ENCODE data around the gene TMEM126B. TPM values are rescaled to one million over a fixed set of nuclear protein-coding genes. Genes with fewer than 3 reads are reported as not detected.

TMEM126B gene
- total RNA-seq = 48.0 and 85.9 TPM in 2 replicates

DNA sequence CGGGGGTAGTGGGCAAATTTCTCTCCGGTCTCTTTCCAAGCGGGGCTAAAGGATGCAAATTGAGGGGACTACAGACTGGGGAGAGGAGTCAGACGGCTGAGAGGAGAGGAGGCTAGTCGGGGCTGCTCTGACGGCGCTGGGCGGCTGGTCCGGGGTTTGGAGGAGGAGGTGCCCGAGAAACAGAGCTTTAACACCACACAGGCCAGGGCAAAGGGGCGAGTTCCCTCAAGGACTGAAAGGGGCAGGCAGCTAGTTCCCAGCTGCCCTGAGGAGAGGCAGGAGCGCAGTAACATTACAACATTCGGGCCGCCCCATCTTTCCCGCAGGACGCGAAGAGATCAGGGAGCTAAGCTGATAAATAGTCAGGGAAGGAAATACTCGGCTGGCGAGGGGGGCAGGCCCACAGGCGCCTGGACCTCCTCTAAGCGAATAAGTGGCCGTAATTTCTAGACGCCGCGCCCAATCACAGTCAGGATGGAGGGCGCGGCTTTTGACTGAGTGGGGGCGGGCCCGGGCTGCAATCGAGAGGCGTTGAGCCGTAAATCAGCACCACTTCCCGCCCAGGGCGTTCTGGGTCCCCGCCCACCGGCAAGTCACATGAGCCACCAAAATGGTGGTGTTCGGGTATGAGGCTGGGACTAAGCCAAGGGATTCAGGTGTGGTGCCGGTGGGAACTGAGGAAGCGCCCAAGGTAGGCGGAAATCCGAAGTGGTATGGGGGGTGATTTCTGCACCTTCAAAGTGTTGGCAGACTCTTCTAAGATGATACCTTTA is at the start of gene TMEM126B:
TSS of gene TMEM126B (plus strand) at position 596 of the 773 bp plus-strand sequence. CDS start at position 611, 15 bp downstream.

DNA sequence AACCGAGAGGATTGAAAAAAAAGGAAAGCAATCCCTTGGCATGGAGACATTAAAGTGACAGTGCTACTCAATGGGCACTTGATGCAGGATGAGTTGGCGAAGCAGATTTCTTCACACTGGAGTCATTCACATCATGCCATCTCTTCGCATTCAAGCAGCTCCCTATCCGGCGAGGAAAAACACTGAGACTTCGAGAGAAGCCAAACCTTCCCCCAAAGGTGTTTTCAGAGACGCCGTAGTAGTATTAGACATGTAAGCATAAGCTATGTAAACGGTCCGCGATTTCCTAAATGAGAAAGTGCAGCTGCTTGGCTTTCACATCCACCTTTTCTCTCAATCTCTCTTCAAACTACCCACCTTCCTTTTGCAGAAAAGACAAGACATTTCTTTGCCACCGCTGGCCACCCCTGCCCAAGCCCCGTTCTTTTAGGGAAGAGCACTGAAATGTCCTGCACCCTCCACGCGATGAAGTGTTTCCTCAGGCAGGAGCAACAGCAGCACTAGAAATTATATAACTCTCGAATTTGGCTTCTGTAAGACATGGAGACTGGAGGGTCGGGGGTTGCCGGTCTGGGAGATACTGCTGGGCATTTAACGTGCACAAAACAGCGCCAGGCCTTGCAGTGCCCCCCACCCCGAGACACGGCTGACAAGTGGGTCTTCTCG is 928 bp upstream of the TMEM126B start, which contains the start of gene DLG2:
TSS of gene DLG2 (minus strand) at position 13 of the 666 bp plus-strand sequence.

DNA sequence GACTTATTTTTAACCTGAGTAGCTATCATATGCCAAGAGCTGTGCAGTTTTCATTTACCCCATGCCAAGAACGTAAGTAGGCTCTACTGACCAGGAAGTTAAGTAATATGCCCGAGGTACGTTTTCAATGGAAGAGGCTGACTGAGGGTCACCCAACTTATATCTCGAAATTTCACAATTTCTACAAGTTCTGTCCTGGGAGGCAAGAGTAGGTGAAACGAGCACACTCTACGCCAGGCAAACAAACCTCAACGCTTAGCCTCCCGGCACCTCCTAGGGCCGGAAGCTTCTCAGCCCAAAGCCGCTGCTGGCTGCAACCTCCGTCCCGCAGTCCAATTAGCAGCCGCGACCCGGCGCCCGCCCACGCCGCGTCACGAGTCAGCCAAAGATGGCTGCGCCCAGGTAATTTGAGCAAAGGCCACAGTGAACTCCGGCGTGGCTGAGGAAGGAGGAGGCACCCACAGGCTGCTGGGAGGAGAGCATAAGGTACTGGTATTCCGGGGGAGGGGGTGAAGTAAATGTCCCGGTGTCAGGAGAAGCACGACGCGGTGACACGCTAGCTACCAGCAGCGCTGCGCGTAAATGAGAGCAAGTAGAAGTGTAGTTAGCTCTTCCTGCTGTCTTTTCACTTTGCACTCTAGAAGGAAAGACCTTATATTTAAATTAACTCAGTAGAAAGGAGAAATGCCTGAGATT is 19.4 kb downstream of the TMEM126B start, which contains the start of gene TMEM126A:
TSS of gene TMEM126A (plus strand) at position 364 of the 696 bp plus-strand sequence. CDS start 2,289 bp downstream, outside the sequence.

DNA sequence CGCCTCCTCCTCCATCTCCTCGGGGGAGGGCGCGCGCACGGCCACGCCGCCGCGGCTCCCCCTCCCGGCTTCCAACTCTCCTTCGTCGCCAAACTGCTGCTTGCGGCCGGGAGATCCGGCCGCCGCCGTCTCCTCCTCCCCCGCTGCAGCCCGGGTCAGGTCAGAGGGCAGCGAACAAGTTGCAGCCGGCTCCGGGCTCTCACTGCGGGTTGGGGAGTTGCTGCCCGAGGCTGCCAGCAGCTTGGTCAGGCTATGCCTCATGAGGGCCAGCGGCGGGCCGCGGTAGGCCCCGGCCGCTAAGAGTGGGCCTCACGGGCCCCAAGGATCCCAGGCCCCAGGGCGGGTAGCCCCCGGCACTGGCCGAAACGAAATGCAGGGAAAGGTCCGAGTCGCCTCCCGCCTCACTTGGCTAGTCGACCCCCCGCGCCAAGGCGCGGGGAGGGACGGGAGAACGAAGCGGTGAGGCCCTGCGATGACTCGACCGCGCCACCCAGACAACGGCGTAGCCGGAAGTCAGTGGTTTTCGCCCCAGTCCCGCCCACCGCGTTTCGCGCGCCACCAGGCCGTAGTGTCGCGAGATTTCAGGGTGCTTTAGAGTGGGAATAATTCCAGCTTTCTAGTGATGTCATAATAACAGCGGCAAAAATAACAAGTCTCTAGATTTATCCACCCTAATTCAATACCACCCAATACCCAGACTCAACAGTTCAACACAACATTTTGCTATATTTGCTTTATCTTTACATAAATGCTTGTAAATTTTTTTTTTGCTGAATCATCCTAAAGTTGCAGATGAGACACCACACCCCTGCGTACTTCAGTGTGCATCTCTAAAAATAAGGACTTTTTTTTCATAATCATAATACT is 36.5 kb downstream of the TMEM126B start, which contains the start of gene CREBZF:
TSS of gene CREBZF (minus strand) at position 515 of the 867 bp plus-strand sequence. CDS start at position 261, 254 bp downstream.

DNA sequence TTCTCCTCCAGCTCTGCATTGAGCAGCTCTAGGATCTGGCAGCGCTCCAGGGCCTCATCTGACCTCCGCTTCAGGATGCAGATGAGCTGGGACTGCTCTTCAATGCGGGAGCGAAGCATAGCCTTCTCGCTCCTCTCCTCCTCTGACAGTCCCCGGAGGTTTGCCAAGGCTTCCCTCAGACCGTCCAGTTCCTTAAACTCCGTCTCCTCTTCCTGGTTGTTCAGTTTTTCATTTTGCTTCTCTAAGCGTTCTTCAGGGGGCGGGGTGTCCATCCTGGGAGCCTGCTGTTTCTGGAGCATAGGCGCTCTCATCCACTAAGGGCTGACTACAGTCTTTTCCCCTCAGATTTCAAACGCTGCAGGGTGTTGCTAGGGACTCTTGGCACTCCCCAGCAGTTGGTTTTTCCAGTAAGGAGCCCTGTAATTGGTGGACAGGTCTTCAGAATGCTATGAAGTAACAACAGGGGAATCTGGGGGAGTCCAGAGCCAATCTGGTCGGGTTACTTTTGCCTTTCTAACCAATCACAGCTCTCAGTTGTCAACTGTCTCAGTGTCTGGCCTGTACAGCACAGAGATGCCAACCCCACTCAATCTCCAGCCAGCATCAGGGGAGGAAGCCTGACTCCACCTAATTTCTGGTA is 57.5 kb downstream of the TMEM126B start, which contains the start of gene CCDC89:
TSS of gene CCDC89 (minus strand) at position 376 of the 640 bp plus-strand sequence. CDS start at position 311, 65 bp downstream.

Other genes starting within 250 kb of the TMEM126B start
- gene DLG2, start 1.2 kb upstream of the TMEM126B start, total RNA-seq = 0.48 and 0.85 TPM in 2 replicates
- 30.8 and 40.5 TPM in 2 replicates for gene TMEM126A, start 19.4 kb downstream of the TMEM126B start, total RNA-seq
- 42.7 and 50.1 TPM in 2 replicates for gene CREBZF, start 36.5 kb downstream of the TMEM126B start, total RNA-seq
- gene CCDC89, start 57.6 kb downstream of the TMEM126B start, total RNA-seq = not detected in 2 replicates
- 11.1 and 20.0 TPM in 2 replicates for gene SYTL2, start 182.5 kb downstream of the TMEM126B start, total RNA-seq
- not detected in 2 replicates for gene CCDC83, start 226.8 kb downstream of the TMEM126B start, total RNA-seq